ENCODE data around the gene TMPRSS4. TPM values are rescaled to one million over a fixed set of nuclear protein-coding genes. Genes with fewer than 3 reads are reported as not detected.

TMPRSS4 gene
- total and polyA plus RNA-seq, 2 experiments from 2014 or later: not detected

- in situ Hi-C loops (cut with MboI): no loop called here
- Histone ChIP-seq H4K20me1 (ENCODE audit: insufficient read depth) (no peaks in the 10 kb centered on the region), H3K4me1 (ENCODE audit: insufficient read depth) (no peaks in the 10 kb centered on the region), H3K36me3 (ENCODE audit: low read depth) (no peaks in the 10 kb centered on the region), H3K27ac (no peak overlapping the region), H3K9me2 (ENCODE audit: insufficient read depth) (no peaks in the 10 kb centered on the region), H3K27me3 (replicated peaks; ENCODE audit: insufficient read depth) (peaks cover 6% of the 10 kb centered on the region), H2AFZ (no peak overlapping the region), H3K9ac (no peak overlapping the region), H3F3A (ENCODE audit: insufficient read depth) (no peaks in the 10 kb centered on the region), H3K4me3 (no peak overlapping the region), H3K79me2 (ENCODE audit: insufficient read depth) (no peaks in the 10 kb centered on the region), H3K4me2 (ENCODE audit: unreplicated experiment) (no peak overlapping the region), H3K9me3 (ENCODE audit: low read depth) (no peaks in the 10 kb centered on the region)
- WGBS, 2 experiments (ENCODE audit: low coverage in 1 of 2, low lambda C conversion rate in 2 of 2, missing lambda C conversion rate in 2 of 2): 33 to 34% methylated on average over 9 of the region's 9 CpGs
- DNase-seq: no peak
- TF ChIP-seq EZH2 (IDR thresholded peaks at IDR 0.05; ENCODE audit: insufficient read depth, poor library complexity, severe bottlenecking) (no peak), EZH2phosphoT487 (IDR thresholded peaks at IDR 0.05; ENCODE audit: insufficient read depth, low read depth) (no peak)
These were observed 3.3 kb upstream of the TMPRSS4 start for GRCh38 chr11:118073554-118073953.

- Histone ChIP-seq H3K4me3 (no peak overlapping the region), H3K4me2 (ENCODE audit: unreplicated experiment) (no peak overlapping the region), H3K27me3 (replicated peaks; ENCODE audit: insufficient read depth) (peaks cover 8% of the 10 kb centered on the region), H4K20me1 (ENCODE audit: insufficient read depth) (no peaks in the 10 kb centered on the region), H3F3A (ENCODE audit: insufficient read depth) (no peaks in the 10 kb centered on the region), H3K4me1 (ENCODE audit: insufficient read depth) (no peaks in the 10 kb centered on the region), H3K9ac (no peak overlapping the region), H3K27ac (no peak overlapping the region), H3K36me3 (ENCODE audit: low read depth) (no peaks in the 10 kb centered on the region), H3K9me3 (ENCODE audit: low read depth) (no peaks in the 10 kb centered on the region), H2AFZ (no peak overlapping the region), H3K9me2 (ENCODE audit: insufficient read depth) (no peaks in the 10 kb centered on the region), H3K79me2 (ENCODE audit: insufficient read depth) (no peaks in the 10 kb centered on the region)
- in situ Hi-C loops (cut with MboI): no loop called here
- no peak for DNase-seq
- no peak for TF ChIP-seq EZH2 (IDR thresholded peaks at IDR 0.05; ENCODE audit: insufficient read depth, poor library complexity, severe bottlenecking)
- TF ChIP-seq EZH2phosphoT487 (IDR thresholded peaks at IDR 0.05; ENCODE audit: insufficient read depth, low read depth): no peak
- 62 to 63% methylated on average over 11 of the region's 11 CpGs for WGBS, 2 experiments (ENCODE audit: low coverage in 1 of 2, low lambda C conversion rate in 2 of 2, missing lambda C conversion rate in 2 of 2)
These were observed 2.7 kb upstream of the TMPRSS4 start for GRCh38 chr11:118074091-118074685.

GRCh38 chr11:118074785-118075184 is 2.1 kb upstream of the TMPRSS4 start:
- Histone ChIP-seq H3K36me3 (ENCODE audit: low read depth) (no peaks in the 10 kb centered on the region), H4K20me1 (ENCODE audit: insufficient read depth) (no peaks in the 10 kb centered on the region), H3K79me2 (ENCODE audit: insufficient read depth) (no peaks in the 10 kb centered on the region), H3K9ac (no peak overlapping the region), H3K9me3 (ENCODE audit: low read depth) (no peaks in the 10 kb centered on the region), H3K27ac (no peak overlapping the region), H2AFZ (no peak overlapping the region), H3F3A (ENCODE audit: insufficient read depth) (no peaks in the 10 kb centered on the region), H3K9me2 (ENCODE audit: insufficient read depth) (no peaks in the 10 kb centered on the region), H3K4me2 (ENCODE audit: unreplicated experiment) (no peak overlapping the region), H3K4me3 (no peak overlapping the region), H3K27me3 (replicated peaks; ENCODE audit: insufficient read depth) (peaks cover 8% of the 10 kb centered on the region), H3K4me1 (ENCODE audit: insufficient read depth) (no peaks in the 10 kb centered on the region)
- in situ Hi-C loops (cut with MboI): no loop called here
- 0 to 8% methylated on average over 2 of the region's 2 CpGs for WGBS, 2 experiments (ENCODE audit: low coverage in 1 of 2, low lambda C conversion rate in 2 of 2, missing lambda C conversion rate in 2 of 2)
- TF ChIP-seq EZH2 (IDR thresholded peaks at IDR 0.05; ENCODE audit: insufficient read depth, poor library complexity, severe bottlenecking) (no peak), EZH2phosphoT487 (IDR thresholded peaks at IDR 0.05; ENCODE audit: insufficient read depth, low read depth) (no peak)
- DNase-seq: no peak

GRCh38 chr11:118078911-118079411 is 2.1 kb downstream of the TMPRSS4 start:
- no peak for DNase-seq

More at GRCh38 chr11:118078911-118079411, 2.1 kb downstream of the TMPRSS4 start:
- Histone ChIP-seq H3K79me2 (ENCODE audit: insufficient read depth) (no peaks in the 10 kb centered on the region), H3F3A (ENCODE audit: insufficient read depth) (no peaks in the 10 kb centered on the region), H3K4me2 (ENCODE audit: unreplicated experiment) (no peak overlapping the region), H3K36me3 (ENCODE audit: low read depth) (no peaks in the 10 kb centered on the region), H3K4me3 (no peak overlapping the region), H3K27me3 (replicated peaks; ENCODE audit: insufficient read depth) (peaks cover 8% of the 10 kb centered on the region), H3K9ac (no peak overlapping the region), H2AFZ (no peak overlapping the region), H4K20me1 (ENCODE audit: insufficient read depth) (no peaks in the 10 kb centered on the region), H3K9me3 (ENCODE audit: low read depth) (no peaks in the 10 kb centered on the region), H3K27ac (no peak overlapping the region), H3K4me1 (ENCODE audit: insufficient read depth) (no peaks in the 10 kb centered on the region), H3K9me2 (ENCODE audit: insufficient read depth) (no peaks in the 10 kb centered on the region)
- 23 to 51% methylated on average over 4 to 5 of the region's 5 CpGs for WGBS, 2 experiments (ENCODE audit: low coverage in 1 of 2, low lambda C conversion rate in 2 of 2, missing lambda C conversion rate in 2 of 2)
- TF ChIP-seq EZH2 (IDR thresholded peaks at IDR 0.05; ENCODE audit: insufficient read depth, poor library complexity, severe bottlenecking) (no peak), EZH2phosphoT487 (IDR thresholded peaks at IDR 0.05; ENCODE audit: insufficient read depth, low read depth) (no peak)
- in situ Hi-C loops (cut with MboI): no loop called here
